ENCODE data around the gene NLRP5. TPM values are rescaled to one million over a fixed set of nuclear protein-coding genes. Genes with fewer than 3 reads are reported as not detected.

The NLRP5 gene
- total and polyA plus RNA-seq, 2 donors from 2014 or later = not detected

- no peaks in the 10 kb centered on the region for H3K27me3 ChIP-seq (ENCODE audit: control insufficient read depth, insufficient read depth, low read length)
Measured at GRCh38 chr19:56088497-56089215, 102.1 kb downstream of the NLRP5 start.

GRCh38 chr19:56089344-56089743, 102.8 kb downstream of the NLRP5 start:
- H3K36me3 ChIP-seq (ENCODE audit: control insufficient read depth in 2 of 3, insufficient read depth in 3 of 3, low read length in 3 of 3) = peaks cover 0 to 2% (median 0%) of the 10 kb centered on the region in 3 donors
- H3K4me3 ChIP-seq (ENCODE audit: low read length in 3 of 3) = no peak overlapping the region
- FAIRE-seq (no peak), DNase-seq (no peak)
- no peaks in the 10 kb centered on the region for H3K27me3 ChIP-seq (ENCODE audit: control insufficient read depth, insufficient read depth, low read length)
- H3K27ac ChIP-seq (ENCODE audit: low read depth in 2 of 2, low read length in 2 of 2) = no peak overlapping the region
- no peak for TF ChIP-seq CTCF (IDR thresholded peaks at IDR 0.05; ENCODE audit: borderline replicate concordance, extremely low read depth, insufficient read depth)
- no peaks in the 10 kb centered on the region for H3K9me3 ChIP-seq (ENCODE audit: control insufficient read depth in 2 of 3, insufficient read depth in 1 of 3, low read length in 3 of 3)
- no peaks in the 10 kb centered on the region for H3K4me1 ChIP-seq (ENCODE audit: control insufficient read depth in 2 of 3, insufficient read depth in 2 of 3, low read depth in 1 of 3, low read length in 3 of 3)
- intact Hi-C loops (cut with DNase I) = no loop called here
- no peak overlapping the region for H3K9ac ChIP-seq (ENCODE audit: low read length in 3 of 3)

More at GRCh38 chr19:56088497-56089215, 102.1 kb downstream of the NLRP5 start:
- intact Hi-C loops (cut with DNase I) = no loop called here
- no peak overlapping the region for H3K27ac ChIP-seq (ENCODE audit: low read depth in 2 of 2, low read length in 2 of 2)
- H3K9me3 ChIP-seq (ENCODE audit: control insufficient read depth in 2 of 3, insufficient read depth in 1 of 3, low read length in 3 of 3) = no peaks in the 10 kb centered on the region
- peaks cover 0 to 2% (median 0%) of the 10 kb centered on the region in 3 donors for H3K36me3 ChIP-seq (ENCODE audit: control insufficient read depth in 2 of 3, insufficient read depth in 3 of 3, low read length in 3 of 3)
- TF ChIP-seq CTCF (IDR thresholded peaks at IDR 0.05; ENCODE audit: borderline replicate concordance, extremely low read depth, insufficient read depth) = no peak
- H3K4me1 ChIP-seq (ENCODE audit: control insufficient read depth in 2 of 3, insufficient read depth in 2 of 3, low read depth in 1 of 3, low read length in 3 of 3) = no peaks in the 10 kb centered on the region
- H3K9ac ChIP-seq (ENCODE audit: low read length in 3 of 3) = no peak overlapping the region
- H3K4me3 ChIP-seq (ENCODE audit: low read length in 3 of 3) = no peak overlapping the region
- FAIRE-seq (no peak), DNase-seq (peak in 1 of 5 donors; percentile 28)

- intact Hi-C loops (cut with DNase I) = loop anchor here (10.0 kb wide), 1 partner anchor 244 kb away; no protein-coding TSS in a partner anchor
- no peak for FAIRE-seq
- Histone ChIP-seq H3K4me1 (ENCODE audit: control insufficient read depth in 2 of 3, insufficient read depth in 2 of 3, low read depth in 1 of 3, low read length in 3 of 3) (no peaks in the 10 kb centered on the region), H3K9ac (ENCODE audit: low read length in 3 of 3) (no peak overlapping the region), H3K9me3 (ENCODE audit: control insufficient read depth in 2 of 3, insufficient read depth in 1 of 3, low read length in 3 of 3) (no peaks in the 10 kb centered on the region), H3K27me3 (ENCODE audit: control insufficient read depth, insufficient read depth, low read length) (no peaks in the 10 kb centered on the region), H3K27ac (ENCODE audit: low read depth in 2 of 2, low read length in 2 of 2) (no peak overlapping the region), H3K36me3 (ENCODE audit: control insufficient read depth in 2 of 3, insufficient read depth in 3 of 3, low read length in 3 of 3) (peaks cover 0 to 3% (median 2%) of the 10 kb centered on the region in 3 donors), H3K4me3 (ENCODE audit: low read length in 3 of 3) (no peak overlapping the region)
- no peak for DNase-seq
- no peak for TF ChIP-seq CTCF (IDR thresholded peaks at IDR 0.05; ENCODE audit: borderline replicate concordance, extremely low read depth, insufficient read depth)
Measured at GRCh38 chr19:56091066-56091490, 104.5 kb downstream of the NLRP5 start.

All from kidney (tissue), 14 donors.